Effector memory CD4-positive, alpha-beta T cell (primary cell): Measurements from ENCODE around the gene SLC5A10.

Experiments used
- DNase-seq, 3 donors: peaks; one replicate each; pipeline ENCODE4 v3.0.0-alpha.2; 2020
- H3K27ac ChIP-seq: 2 replicates; pipeline ENCODE4 v1.7.0; 2013; ENCODE audit warnings: mild to moderate bottlenecking, low read length, moderate library complexity; ENCODE audit not compliant: insufficient read depth, poor library complexity, severe bottlenecking
- H3K27me3 ChIP-seq: replicated peaks from 2 replicates; pipeline ENCODE4 v1.7.0; 2013; ENCODE audit warnings: mild to moderate bottlenecking, low read length; ENCODE audit not compliant: insufficient read depth, control insufficient read depth, poor library complexity, severe bottlenecking
- H3K36me3 ChIP-seq: 2 replicates; pipeline ENCODE4 v1.7.0; 2013; ENCODE audit warnings: mild to moderate bottlenecking, low read length, moderate library complexity; ENCODE audit not compliant: control insufficient read depth, insufficient read depth
- H3K4me1 ChIP-seq: 2 replicates; pipeline ENCODE4 v1.7.0; 2013; ENCODE audit warnings: low read length, mild to moderate bottlenecking; ENCODE audit not compliant: control insufficient read depth, insufficient read depth, poor library complexity, severe bottlenecking
- H3K4me3 ChIP-seq: 2 replicates; pipeline ENCODE4 v1.7.0; 2013; ENCODE audit warnings: low read length, low read depth, mild to moderate bottlenecking; ENCODE audit not compliant: insufficient read depth, poor library complexity, severe bottlenecking
- H3K9me3 ChIP-seq: 2 replicates; pipeline ENCODE4 v1.7.0; 2013; ENCODE audit warnings: mild to moderate bottlenecking, low read length, moderate library complexity; ENCODE audit not compliant: control insufficient read depth

The SLC5A10 gene

DNA sequence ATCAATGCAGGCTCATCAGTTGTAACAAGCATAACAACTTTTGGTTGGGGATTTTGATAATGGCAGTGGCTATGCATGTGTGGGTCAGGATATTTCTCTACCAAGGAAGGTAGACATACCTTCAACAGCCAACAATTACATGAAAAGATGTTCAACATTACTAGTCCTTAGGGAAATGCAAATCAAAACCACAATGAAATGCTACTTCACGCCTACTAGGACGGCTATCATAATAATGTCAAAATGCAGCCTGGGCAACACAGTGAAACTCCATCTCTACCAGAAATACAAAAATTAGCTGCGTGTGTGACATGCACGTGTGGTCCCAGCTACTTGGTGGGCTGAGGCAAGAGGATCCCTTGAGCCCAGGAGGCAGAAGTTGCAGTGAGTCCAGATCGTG, 7.3 kb upstream of the SLC5A10 start:
- H3K4me3 ChIP-seq = no peak overlapping the region
- DNase-seq = no peak
- no peak overlapping the region for H3K27ac ChIP-seq
- H3K36me3 ChIP-seq = no peaks in the 10 kb centered on the region
- H3K4me1 ChIP-seq = no peaks in the 10 kb centered on the region
- H3K27me3 ChIP-seq = no peaks in the 10 kb centered on the region
- no peaks in the 10 kb centered on the region for H3K9me3 ChIP-seq

DNA sequence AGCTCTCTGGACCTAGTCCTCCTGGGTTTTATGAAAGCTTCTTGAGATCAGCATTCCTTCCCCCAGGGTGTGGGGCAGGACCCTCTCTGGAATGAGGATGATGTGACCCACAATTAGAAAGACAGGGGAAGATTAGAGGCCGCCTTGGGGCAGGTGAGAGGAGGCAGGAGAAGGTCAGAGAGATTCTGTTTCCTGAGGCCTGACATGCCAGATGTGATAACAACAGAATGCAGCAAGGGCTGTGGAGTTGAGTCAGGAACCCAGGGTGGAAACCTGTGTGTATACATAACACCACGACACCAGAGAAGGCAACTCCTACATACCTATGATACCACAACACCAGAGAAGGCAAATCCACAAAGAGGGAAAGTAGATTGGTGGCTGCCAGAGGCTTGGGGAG, 5.4 kb upstream of the SLC5A10 start:
- no peak for DNase-seq
- no peaks in the 10 kb centered on the region for H3K9me3 ChIP-seq
- no peaks in the 10 kb centered on the region for H3K27me3 ChIP-seq
- no peak overlapping the region for H3K27ac ChIP-seq
- no peaks in the 10 kb centered on the region for H3K36me3 ChIP-seq
- H3K4me1 ChIP-seq = no peaks in the 10 kb centered on the region
- H3K4me3 ChIP-seq = no peak overlapping the region

DNA sequence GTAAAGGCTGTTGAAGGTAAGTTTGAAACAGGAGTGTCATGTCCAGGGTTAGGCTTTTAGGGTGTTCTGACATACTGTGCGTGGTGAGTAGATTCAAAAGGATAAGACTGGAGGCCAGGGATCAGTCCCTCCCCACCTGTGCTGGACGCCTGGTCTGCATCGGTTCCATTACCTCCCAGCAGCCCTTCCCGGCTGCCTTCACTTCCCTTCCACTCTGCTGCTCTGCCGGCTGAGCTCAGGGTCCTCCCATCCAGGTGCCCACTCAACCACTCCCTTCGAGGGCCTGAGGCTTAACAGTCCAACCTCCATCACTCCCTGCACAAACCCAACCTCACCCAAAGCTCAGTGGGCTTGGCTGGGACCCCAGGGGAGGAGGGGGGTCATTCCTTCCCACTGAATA, 4.1 kb upstream of the SLC5A10 start:
- Histone ChIP-seq H3K4me1 (no peaks in the 10 kb centered on the region), H3K27ac (no peak overlapping the region), H3K4me3 (no peak overlapping the region), H3K27me3 (no peaks in the 10 kb centered on the region), H3K36me3 (no peaks in the 10 kb centered on the region), H3K9me3 (no peaks in the 10 kb centered on the region)
- DNase-seq = no peak

DNA sequence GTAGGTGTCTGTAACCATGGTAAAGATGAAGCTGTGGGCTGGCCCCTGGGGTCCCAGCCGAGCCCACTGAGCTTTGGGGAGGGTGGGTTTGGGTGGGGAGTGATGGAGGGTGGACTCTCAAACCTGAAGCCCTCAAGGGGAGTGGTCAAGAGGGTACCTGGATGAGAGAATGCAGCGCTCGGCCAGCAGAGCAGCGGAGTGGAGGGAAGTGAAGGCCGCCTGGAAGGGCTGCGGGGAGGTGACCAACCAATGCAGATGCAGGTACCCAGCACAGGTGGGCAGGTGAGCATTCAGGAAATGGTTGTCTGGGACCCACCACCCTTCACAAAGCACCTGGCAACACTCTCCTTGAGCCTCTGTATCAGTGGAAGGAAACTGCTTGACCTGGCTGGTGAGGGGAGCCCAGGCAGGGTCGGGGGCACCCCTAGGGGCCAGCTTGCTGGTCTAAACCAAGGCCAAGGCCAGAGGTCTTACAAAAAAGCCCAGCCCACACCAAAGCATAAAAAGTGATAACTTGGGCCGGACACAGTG, 3.4 kb upstream of the SLC5A10 start:
- H3K27me3 ChIP-seq = no peaks in the 10 kb centered on the region
- no peaks in the 10 kb centered on the region for H3K4me1 ChIP-seq
- H3K9me3 ChIP-seq = no peaks in the 10 kb centered on the region
- H3K36me3 ChIP-seq = no peaks in the 10 kb centered on the region
- no peak overlapping the region for H3K4me3 ChIP-seq
- H3K27ac ChIP-seq = no peak overlapping the region
- DNase-seq = no peak

DNA sequence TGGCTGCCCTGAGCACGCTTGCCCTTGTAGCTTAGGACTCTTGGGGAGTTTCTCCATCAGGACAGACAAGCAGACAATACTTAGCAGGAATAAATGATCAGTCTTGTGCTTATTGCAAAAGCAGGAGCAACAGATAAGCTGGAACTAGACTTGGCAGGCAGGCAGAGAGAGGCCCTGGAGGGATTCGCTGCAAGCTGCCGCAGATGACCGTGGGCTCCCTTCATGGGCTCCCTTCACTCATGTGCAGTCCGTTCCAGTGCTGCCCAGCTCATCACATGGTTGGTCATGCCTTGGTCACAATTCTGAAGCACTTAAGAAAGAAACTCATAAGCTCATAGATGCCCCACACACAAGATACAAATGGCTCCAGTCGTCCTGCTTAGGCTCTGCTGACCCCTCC, 2.4 kb upstream of the SLC5A10 start:
- Histone ChIP-seq H3K36me3 (no peaks in the 10 kb centered on the region), H3K4me3 (no peak overlapping the region), H3K9me3 (no peaks in the 10 kb centered on the region), H3K27me3 (no peaks in the 10 kb centered on the region), H3K4me1 (peaks cover 4% of the 10 kb centered on the region), H3K27ac (no peak overlapping the region)
- DNase-seq = no peak

DNA sequence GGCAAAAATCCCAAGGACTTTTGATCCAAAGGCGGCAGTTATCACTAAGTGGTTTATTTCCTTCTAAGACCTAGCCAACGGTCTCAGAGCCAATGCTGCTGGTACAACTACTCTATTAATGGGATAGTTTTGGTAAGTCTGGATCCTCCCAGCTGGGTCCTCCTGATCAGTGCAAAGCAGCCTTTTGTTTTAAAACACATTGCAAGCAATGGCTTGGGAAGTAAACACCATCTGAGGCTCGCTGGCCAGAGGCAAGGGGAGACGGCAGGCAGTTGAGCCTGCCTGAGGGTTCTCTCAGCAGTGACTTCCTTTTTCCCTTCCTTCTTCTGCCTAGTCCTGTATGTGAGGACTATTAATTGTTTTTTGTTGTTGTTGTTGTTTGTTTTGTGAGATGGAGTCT, 1.6 kb upstream of the SLC5A10 start:
- no peak overlapping the region for H3K27ac ChIP-seq
- no peaks in the 10 kb centered on the region for H3K27me3 ChIP-seq

DNA sequence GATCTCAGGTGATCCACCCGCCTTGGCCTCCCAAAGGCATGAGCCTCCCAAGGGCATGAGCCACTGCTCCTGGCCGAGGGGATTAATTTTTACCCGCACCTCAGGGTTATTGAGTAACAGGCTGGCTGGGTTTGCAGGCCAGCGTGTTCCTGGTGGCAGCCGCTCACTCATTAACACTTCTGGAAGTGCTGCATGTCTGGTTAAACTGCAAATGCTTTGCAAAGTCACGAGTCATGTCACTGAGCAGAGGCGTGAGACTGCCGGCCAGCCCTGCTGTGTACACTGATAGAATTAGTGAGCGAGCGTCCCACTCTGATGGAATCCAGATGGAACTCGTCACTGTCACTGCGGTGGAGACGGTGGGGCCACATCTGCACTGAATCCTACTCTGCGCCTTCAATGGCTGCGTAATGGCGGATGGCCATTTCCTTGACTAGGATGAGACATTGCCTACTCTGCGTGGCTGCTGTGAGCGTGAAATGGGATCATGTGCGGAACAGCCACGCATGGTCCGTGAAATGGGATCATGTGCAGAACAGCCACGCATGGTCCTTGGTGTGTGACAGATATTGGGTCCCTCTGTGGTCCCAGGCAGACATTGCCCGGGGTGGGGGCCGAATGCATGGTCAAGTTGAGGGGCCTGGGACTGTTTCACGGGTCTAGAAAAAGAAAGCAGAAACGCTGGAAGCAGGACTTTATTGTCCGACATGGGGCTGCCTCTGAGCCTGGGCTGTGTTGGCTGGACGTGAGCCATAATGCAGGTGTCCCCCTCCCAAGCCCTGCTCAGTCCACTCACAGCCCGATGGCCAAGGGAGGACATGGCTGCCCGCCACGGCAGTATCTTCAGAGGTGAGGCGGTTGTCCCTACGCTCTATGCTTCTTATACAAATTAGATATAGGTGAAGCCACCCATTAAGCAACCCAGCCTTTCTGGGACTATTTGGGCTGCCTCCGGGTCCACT, 740 bp upstream of the SLC5A10 start:
- Histone ChIP-seq H3K36me3 (no peaks in the 10 kb centered on the region), H3K4me3 (no peak overlapping the region), H3K27ac (no peak overlapping the region), H3K27me3 (no peaks in the 10 kb centered on the region), H3K9me3 (no peaks in the 10 kb centered on the region), H3K4me1 (peaks cover 14% of the 10 kb centered on the region)
- DNase-seq = no peak

More for the DNA sequence above, 1.6 kb upstream of the SLC5A10 start:
- Histone ChIP-seq H3K36me3 (no peaks in the 10 kb centered on the region), H3K9me3 (no peaks in the 10 kb centered on the region), H3K4me1 (peaks cover 10% of the 10 kb centered on the region), H3K4me3 (no peak overlapping the region)
- DNase-seq = no peak

DNA sequence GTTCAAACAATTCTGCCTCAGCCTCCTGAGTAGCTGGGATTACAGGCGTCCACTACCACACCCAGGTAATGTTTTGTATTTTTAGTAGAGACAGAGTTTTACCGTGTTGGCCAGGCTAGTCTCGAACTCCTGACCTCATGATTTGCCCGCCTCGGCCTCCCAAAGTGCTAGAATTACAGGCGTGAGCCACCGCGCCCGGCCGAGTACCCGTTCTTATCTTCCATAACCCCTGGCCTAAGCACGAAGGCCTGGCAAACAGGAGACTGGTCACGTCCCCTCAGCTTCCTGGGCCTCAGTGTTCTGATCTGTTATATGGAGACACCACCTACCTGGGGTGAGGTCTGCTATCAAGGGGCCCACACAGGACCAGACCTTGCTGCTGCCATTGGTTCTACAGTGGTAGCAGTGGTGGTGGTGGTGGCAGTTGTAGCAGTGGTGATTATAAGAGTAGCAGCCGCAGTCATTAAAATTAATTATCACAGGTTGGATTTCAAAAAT, 1.3 kb downstream of the SLC5A10 start:
- no peak overlapping the region for H3K4me3 ChIP-seq
- no peaks in the 10 kb centered on the region for H3K27me3 ChIP-seq
- no peaks in the 10 kb centered on the region for H3K9me3 ChIP-seq
- H3K4me1 ChIP-seq = peaks cover 14% of the 10 kb centered on the region
- DNase-seq = no peak
- no peaks in the 10 kb centered on the region for H3K36me3 ChIP-seq
- H3K27ac ChIP-seq = no peak overlapping the region

DNA sequence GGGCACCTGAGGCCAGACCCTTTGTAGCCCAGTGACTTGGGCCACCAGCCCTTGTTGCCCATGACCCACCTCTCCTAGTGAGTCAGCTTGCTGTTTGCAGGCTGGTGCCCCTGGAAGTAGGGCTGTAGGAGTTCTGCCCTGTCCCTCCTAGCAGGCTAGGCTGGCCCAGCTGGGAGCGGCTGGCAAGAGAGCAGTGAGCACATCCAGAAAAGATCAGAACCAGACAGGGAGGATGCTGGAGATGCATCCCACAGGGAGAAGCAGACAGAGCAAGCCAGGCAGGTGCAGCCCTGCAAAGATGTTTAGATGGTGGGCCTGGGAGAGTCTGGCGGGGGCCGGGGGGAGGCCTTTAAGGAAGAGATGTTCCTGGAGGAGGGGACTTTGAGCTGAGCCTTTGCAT, 2.4 kb downstream of the SLC5A10 start:
- Histone ChIP-seq H3K4me1 (peaks cover 14% of the 10 kb centered on the region), H3K36me3 (no peaks in the 10 kb centered on the region), H3K9me3 (no peaks in the 10 kb centered on the region), H3K4me3 (no peak overlapping the region), H3K27me3 (no peaks in the 10 kb centered on the region), H3K27ac (no peak overlapping the region)
- no peak for DNase-seq

DNA sequence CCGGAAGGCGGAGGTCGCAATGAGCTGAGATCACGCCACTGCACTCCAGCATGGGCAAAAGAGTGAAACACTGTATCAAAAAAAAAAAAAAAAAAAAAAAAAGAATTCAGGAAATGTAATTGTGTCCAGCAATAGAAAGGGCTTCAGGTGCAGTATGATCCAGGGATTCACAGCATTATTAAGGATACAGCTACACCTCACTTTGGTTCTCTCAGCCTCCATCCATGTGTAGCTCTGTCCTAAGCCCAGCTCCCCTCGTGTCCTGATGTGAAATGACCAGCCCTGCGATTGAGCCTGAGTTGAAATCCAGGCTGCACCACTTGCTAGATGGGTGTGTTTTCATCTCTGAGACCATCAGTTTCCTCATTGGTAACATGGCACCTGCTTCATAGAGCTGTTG, 3.0 kb downstream of the SLC5A10 start:
- Histone ChIP-seq H3K36me3 (no peaks in the 10 kb centered on the region), H3K9me3 (no peaks in the 10 kb centered on the region), H3K4me3 (no peak overlapping the region), H3K27ac (no peak overlapping the region), H3K4me1 (peaks cover 14% of the 10 kb centered on the region), H3K27me3 (no peaks in the 10 kb centered on the region)
- DNase-seq = no peak
